22Rv1 (cell line): ENCODE results near the gene RAP1GAP.

Source experiments
- CTCF ChIP-seq: fragments of 450-650 bp; IDR thresholded peaks from 2 replicates; pipeline ENCODE4 v1.5.1; 2017; ENCODE audit warnings: mild to moderate bottlenecking
- ZFX ChIP-seq: fragments of 450-650 bp; IDR thresholded peaks from 2 replicates; pipeline ENCODE4 v1.6.1; 2017; ENCODE audit warnings: antibody characterized with exemption, borderline replicate concordance

GRCh38 chr1:21598417-21598816 lies 70.7 kb downstream of the RAP1GAP start:
- TF ChIP-seq CTCF, result no peak
- TF ChIP-seq ZFX, result no peak
